ENCODE results near the gene EN1.

EN1 gene

DNA sequence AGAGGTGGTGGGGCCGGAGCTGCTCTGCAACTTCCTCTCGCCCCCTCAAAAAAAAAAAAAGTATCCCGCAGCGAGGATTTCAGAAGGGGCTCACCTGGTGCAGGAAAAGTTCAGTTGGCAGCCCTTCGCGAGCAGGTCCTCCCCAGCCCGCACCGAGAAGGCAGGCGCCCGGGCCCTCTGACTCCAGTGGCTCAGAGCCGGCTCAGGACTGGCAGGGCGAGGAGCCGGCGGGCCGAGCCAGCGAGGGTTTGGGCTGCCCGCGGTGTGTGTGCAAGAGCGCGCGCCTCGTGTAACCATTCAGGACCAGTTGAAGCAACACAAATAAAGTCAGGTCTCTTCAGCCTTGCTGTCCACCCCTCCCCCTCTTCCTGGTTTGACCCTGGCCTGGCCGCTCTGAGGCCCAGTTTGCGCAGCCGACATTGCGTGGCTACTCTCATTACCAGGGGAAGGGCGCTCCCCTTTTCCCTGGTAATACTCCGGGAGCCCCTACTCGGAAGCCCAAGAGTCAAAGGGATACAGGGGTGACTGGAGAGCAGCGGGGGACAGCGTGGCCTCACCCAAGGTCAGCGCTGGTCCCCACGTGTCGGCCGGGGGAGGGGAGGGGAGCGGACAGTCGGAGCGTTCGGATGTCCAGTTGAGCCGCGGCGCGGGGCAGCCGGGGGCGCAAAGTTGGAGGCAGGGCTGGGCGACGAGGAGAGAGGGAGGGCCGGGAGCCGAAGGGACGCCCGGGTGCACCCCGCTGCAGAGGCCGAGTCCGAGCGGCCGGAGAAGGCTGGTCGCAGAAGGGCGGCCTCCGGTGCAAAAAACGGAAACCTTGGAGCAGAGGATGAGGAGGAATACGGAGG, 12.3 kb downstream of the EN1 start:
- peak overlapping the region; percentile 86 for H3K4me2 ChIP-seq (ENCODE audit: low read length)
- H3K14ac ChIP-seq (ENCODE audit: low read length), result no peak overlapping the region
- no peak overlapping the region for H2BK5ac ChIP-seq (ENCODE audit: low read depth, low read length, poor library complexity)
- no peak overlapping the region for H2BK12ac ChIP-seq (ENCODE audit: low read length)
- peak overlapping the region; percentile 45 for H4K8ac ChIP-seq (ENCODE audit: low read depth, low read length)
- no peak overlapping the region for H3K4ac ChIP-seq (ENCODE audit: low read depth, low read length)
- H3K79me1 ChIP-seq (ENCODE audit: low read length), result peaks cover 3% of the 10 kb centered on the region
- no peak overlapping the region for H3K23ac ChIP-seq (ENCODE audit: low read length)
- WGBS (ENCODE audit: extremely low coverage, insufficient coverage, insufficient read length), result no CpG with 5 or more reads among the region's 61 CpGs
- no peak overlapping the region for H3K18ac ChIP-seq (ENCODE audit: low read length)
- peak overlapping the region; percentile 10 for H2AFZ ChIP-seq (ENCODE audit: insufficient read depth, low read length, poor library complexity)
- H3K9me3 ChIP-seq (ENCODE audit: insufficient read depth, low read depth, low read length), result peaks cover 2% of the 10 kb centered on the region
- H4K91ac ChIP-seq (ENCODE audit: low read depth, low read length), result peak overlapping the region; percentile 27
- DNase-seq, result no peak
- peak overlapping the region; percentile 58 for H3K4me3 ChIP-seq (ENCODE audit: low read depth, low read length)
- no peak overlapping the region for H3K27ac ChIP-seq (ENCODE audit: low read depth, low read length)
- H2BK120ac ChIP-seq (ENCODE audit: insufficient read depth, low read length, poor library complexity), result no peak overlapping the region
- no peak overlapping the region for H2AK5ac ChIP-seq (ENCODE audit: low read length)
- H4K12ac ChIP-seq (ENCODE audit: low read depth, low read length), result no peak overlapping the region
- H3K79me2 ChIP-seq (ENCODE audit: control insufficient read depth, insufficient read depth, low read length, poor library complexity), result no peaks in the 10 kb centered on the region
- H3K36me3 ChIP-seq (ENCODE audit: control insufficient read depth in 1 of 2, insufficient read depth in 2 of 2, low read length in 2 of 2), result peaks cover 0 to 7% of the 10 kb centered on the region in 2 experiments
- H3K27me3 ChIP-seq (ENCODE audit: insufficient read depth, low read length), result peaks cover 57% of the 10 kb centered on the region
- peaks cover 23% of the 10 kb centered on the region in 2 experiments for H3K4me1 ChIP-seq (ENCODE audit: control insufficient read depth in 1 of 2, insufficient read depth in 2 of 2, low read length in 2 of 2)
- H3K9ac ChIP-seq (ENCODE audit: low read length), result no peak overlapping the region

DNA sequence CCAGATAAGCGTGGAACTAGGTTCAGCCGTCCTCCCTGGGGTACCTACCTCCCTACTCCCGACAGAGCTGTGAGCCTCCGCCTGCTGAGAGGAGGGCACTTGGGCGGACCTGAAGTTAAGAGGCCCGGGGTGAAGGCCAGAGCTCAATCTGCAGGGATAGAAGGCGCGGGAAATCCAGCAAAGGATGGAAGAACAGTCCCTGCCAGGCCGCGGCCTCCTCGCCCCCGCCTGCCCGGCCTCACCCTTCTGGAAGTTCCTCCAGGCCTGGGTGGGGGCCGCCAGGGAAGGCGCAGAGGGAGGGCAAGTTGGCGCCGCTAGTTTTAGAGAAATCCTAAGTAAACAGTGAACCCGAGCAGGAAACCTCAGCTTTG, 13.0 kb downstream of the EN1 start:
- Histone ChIP-seq H2AK5ac (ENCODE audit: low read length) (no peak overlapping the region), H3K9ac (ENCODE audit: low read length) (no peak overlapping the region), H3K9me3 (ENCODE audit: insufficient read depth, low read depth, low read length) (peaks cover 2% of the 10 kb centered on the region), H4K12ac (ENCODE audit: low read depth, low read length) (no peak overlapping the region), H2BK5ac (ENCODE audit: low read depth, low read length, poor library complexity) (no peak overlapping the region), H3K18ac (ENCODE audit: low read length) (no peak overlapping the region), H2BK12ac (ENCODE audit: low read length) (no peak overlapping the region), H3K79me2 (ENCODE audit: control insufficient read depth, insufficient read depth, low read length, poor library complexity) (no peaks in the 10 kb centered on the region), H3K14ac (ENCODE audit: low read length) (no peak overlapping the region), H3K27ac (ENCODE audit: low read depth, low read length) (no peak overlapping the region), H3K79me1 (ENCODE audit: low read length) (peaks cover 3% of the 10 kb centered on the region), H3K36me3 (ENCODE audit: control insufficient read depth in 1 of 2, insufficient read depth in 2 of 2, low read length in 2 of 2) (peaks cover 0 to 7% of the 10 kb centered on the region in 2 experiments), H4K91ac (ENCODE audit: low read depth, low read length) (no peak overlapping the region), H3K4me3 (ENCODE audit: low read depth, low read length) (no peak overlapping the region), H2BK120ac (ENCODE audit: insufficient read depth, low read length, poor library complexity) (no peak overlapping the region), H3K4me2 (ENCODE audit: low read length) (peak overlapping the region; percentile 86), H3K4me1 (ENCODE audit: control insufficient read depth in 1 of 2, insufficient read depth in 2 of 2, low read length in 2 of 2) (peaks cover 23% of the 10 kb centered on the region in 2 experiments), H3K27me3 (ENCODE audit: insufficient read depth, low read length) (peaks cover 54% of the 10 kb centered on the region), H4K8ac (ENCODE audit: low read depth, low read length) (no peak overlapping the region), H2AFZ (ENCODE audit: insufficient read depth, low read length, poor library complexity) (no peak overlapping the region), H3K4ac (ENCODE audit: low read depth, low read length) (no peak overlapping the region), H3K23ac (ENCODE audit: low read length) (no peak overlapping the region)
- DNase-seq, result no peak
- WGBS (ENCODE audit: extremely low coverage, insufficient coverage, insufficient read length), result no CpG with 5 or more reads among the region's 18 CpGs

DNA sequence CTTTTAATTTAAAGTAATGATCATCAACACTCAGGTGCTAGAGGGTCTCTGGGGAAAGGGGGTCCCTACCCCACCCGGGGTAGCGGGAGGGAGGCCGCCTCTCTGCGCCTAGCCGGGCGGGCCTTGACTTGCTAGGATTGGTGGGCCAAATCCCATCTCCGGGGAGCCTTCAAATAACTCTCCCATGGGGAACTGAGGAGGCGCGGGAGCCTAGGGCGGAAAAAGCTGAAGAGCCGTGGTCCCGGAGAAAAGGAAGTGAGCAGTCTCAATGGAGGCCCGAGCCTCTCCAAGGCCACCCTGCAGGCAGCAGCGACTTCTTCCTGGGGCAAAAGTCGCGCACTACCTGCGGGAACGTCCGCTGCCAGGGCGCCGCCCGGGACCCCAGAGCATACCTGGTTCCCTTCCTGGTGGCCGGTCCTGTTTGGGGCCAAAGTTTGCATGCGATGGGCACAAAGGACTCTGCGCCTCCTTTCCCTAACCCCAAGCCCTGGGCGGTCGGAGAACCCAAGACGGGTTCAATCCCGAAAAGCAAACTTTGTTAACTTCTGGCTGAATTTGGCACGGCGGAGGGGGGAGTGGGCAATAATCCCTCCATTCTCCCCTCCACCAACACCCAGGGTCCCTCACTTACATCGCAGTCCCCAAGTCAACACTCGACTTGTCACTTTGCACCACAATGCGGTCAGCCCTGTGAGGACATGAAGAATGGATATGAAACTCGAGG, 13.6 kb downstream of the EN1 start:
- Histone ChIP-seq H3K27ac (ENCODE audit: low read depth, low read length) (no peak overlapping the region), H2BK120ac (ENCODE audit: insufficient read depth, low read length, poor library complexity) (no peak overlapping the region), H3K79me1 (ENCODE audit: low read length) (peaks cover 3% of the 10 kb centered on the region), H3K23ac (ENCODE audit: low read length) (no peak overlapping the region), H2AK5ac (ENCODE audit: low read length) (no peak overlapping the region), H2BK12ac (ENCODE audit: low read length) (no peak overlapping the region), H3K27me3 (ENCODE audit: insufficient read depth, low read length) (peaks cover 53% of the 10 kb centered on the region), H4K8ac (ENCODE audit: low read depth, low read length) (no peak overlapping the region), H2BK5ac (ENCODE audit: low read depth, low read length, poor library complexity) (no peak overlapping the region), H3K79me2 (ENCODE audit: control insufficient read depth, insufficient read depth, low read length, poor library complexity) (no peaks in the 10 kb centered on the region), H2AFZ (ENCODE audit: insufficient read depth, low read length, poor library complexity) (no peak overlapping the region), H3K18ac (ENCODE audit: low read length) (no peak overlapping the region), H4K12ac (ENCODE audit: low read depth, low read length) (no peak overlapping the region), H3K9ac (ENCODE audit: low read length) (no peak overlapping the region), H3K4me1 (ENCODE audit: control insufficient read depth in 1 of 2, insufficient read depth in 2 of 2, low read length in 2 of 2) (peaks cover 23% of the 10 kb centered on the region in 2 experiments), H3K9me3 (ENCODE audit: insufficient read depth, low read depth, low read length) (peaks cover 2% of the 10 kb centered on the region), H3K4me2 (ENCODE audit: low read length) (peak overlapping the region; percentile 17), H3K4me3 (ENCODE audit: low read depth, low read length) (no peak overlapping the region), H3K36me3 (ENCODE audit: control insufficient read depth in 1 of 2, insufficient read depth in 2 of 2, low read length in 2 of 2) (peaks cover 0 to 7% of the 10 kb centered on the region in 2 experiments), H3K4ac (ENCODE audit: low read depth, low read length) (no peak overlapping the region), H4K91ac (ENCODE audit: low read depth, low read length) (no peak overlapping the region), H3K14ac (ENCODE audit: low read length) (no peak overlapping the region)
- DNase-seq, result no peak
- WGBS (ENCODE audit: extremely low coverage, insufficient coverage, insufficient read length), result no CpG with 5 or more reads among the region's 35 CpGs

DNA sequence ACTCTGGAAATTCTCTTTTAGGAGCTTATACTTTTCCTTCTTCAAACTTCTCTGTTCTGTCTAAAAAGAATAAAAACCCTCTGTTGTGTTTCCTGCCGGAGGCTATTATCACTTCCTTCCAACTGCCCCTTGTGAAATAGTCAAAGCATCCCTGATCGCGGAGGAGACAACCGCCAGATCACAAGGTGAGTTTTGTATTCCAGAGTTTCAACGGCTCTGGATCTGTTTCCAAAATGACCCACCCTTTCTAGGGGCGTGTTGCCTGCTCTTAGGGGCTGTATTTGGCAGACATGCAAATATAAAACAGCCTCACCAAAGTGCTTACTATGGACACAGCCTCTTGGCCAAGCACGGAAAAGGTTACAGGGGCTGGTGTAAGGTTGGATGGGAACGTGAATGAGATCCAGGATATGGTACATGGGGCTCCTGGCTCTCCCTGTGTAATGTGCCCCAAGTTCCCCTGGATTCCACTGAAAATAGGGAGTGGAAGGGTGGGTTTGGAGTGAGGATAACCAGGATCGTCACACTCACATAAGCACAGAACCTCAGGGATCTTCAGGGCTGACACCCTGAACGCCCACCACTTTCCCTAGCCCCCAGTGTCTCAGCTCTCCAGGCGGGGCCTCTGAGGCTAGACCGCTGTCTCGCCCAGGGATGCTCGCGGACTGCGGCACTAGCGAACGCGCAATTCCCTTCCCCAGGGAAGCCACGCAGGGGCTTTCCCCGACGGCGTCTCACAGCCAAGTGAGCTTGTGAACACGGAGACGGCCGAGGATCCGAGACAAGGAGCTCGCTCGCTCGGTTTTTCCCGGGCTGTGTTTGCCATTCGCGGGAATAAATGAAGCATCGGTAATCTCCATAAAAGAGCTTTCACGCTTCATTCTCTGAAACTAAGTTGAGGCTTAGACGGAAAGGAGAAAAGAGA, 14.4 kb downstream of the EN1 start:
- no peak overlapping the region for H3K4ac ChIP-seq (ENCODE audit: low read depth, low read length)
- H3K4me2 ChIP-seq (ENCODE audit: low read length), result peak overlapping the region; percentile 36
- no peak overlapping the region for H3K14ac ChIP-seq (ENCODE audit: low read length)
- H3K79me1 ChIP-seq (ENCODE audit: low read length), result peaks cover 3% of the 10 kb centered on the region
- H3K27ac ChIP-seq (ENCODE audit: low read depth, low read length), result no peak overlapping the region
- no peak overlapping the region for H2AFZ ChIP-seq (ENCODE audit: insufficient read depth, low read length, poor library complexity)
- no peak overlapping the region for H3K9ac ChIP-seq (ENCODE audit: low read length)
- peaks cover 23% of the 10 kb centered on the region in 2 experiments for H3K4me1 ChIP-seq (ENCODE audit: control insufficient read depth in 1 of 2, insufficient read depth in 2 of 2, low read length in 2 of 2)
- H4K91ac ChIP-seq (ENCODE audit: low read depth, low read length), result peak overlapping the region; percentile 16
- no peak overlapping the region for H2AK5ac ChIP-seq (ENCODE audit: low read length)
- no peak overlapping the region for H2BK5ac ChIP-seq (ENCODE audit: low read depth, low read length, poor library complexity)
- H2BK12ac ChIP-seq (ENCODE audit: low read length), result no peak overlapping the region
- H2BK120ac ChIP-seq (ENCODE audit: insufficient read depth, low read length, poor library complexity), result no peak overlapping the region
- no peaks in the 10 kb centered on the region for H3K79me2 ChIP-seq (ENCODE audit: control insufficient read depth, insufficient read depth, low read length, poor library complexity)
- no peak overlapping the region for H3K18ac ChIP-seq (ENCODE audit: low read length)
- no peak overlapping the region for H4K8ac ChIP-seq (ENCODE audit: low read depth, low read length)
- DNase-seq, result no peak
- no peak overlapping the region for H3K4me3 ChIP-seq (ENCODE audit: low read depth, low read length)
- peaks cover 0 to 3% of the 10 kb centered on the region in 2 experiments for H3K36me3 ChIP-seq (ENCODE audit: control insufficient read depth in 1 of 2, insufficient read depth in 2 of 2, low read length in 2 of 2)
- H4K12ac ChIP-seq (ENCODE audit: low read depth, low read length), result no peak overlapping the region
- no CpG with 5 or more reads among the region's 36 CpGs for WGBS (ENCODE audit: extremely low coverage, insufficient coverage, insufficient read length)
- H3K23ac ChIP-seq (ENCODE audit: low read length), result no peak overlapping the region
- peaks cover 2% of the 10 kb centered on the region for H3K9me3 ChIP-seq (ENCODE audit: insufficient read depth, low read depth, low read length)
- H3K27me3 ChIP-seq (ENCODE audit: insufficient read depth, low read length), result peaks cover 48% of the 10 kb centered on the region

Measured in trophoblast cell (in vitro differentiated cells and primary cell).